ENCODE measurements around the gene FBXL5. TPM values are rescaled to one million over a fixed set of nuclear protein-coding genes. Genes with fewer than 3 reads are reported as not detected.

The FBXL5 gene
- total and polyA plus RNA-seq, 3 experiments from 2014 or later, result 25.1 to 94.5 (median 27.6) TPM

GRCh38 chr4:15563871-15564270 is 91.3 kb downstream of the FBXL5 start:
- CTCF ChIA-PET, result no interaction called here
- H3K4me1 ChIP-seq (ENCODE audit: insufficient read depth, low read length), result no peaks in the 10 kb centered on the region
- no peaks in the 10 kb centered on the region for H3K9me3 Mint-ChIP-seq

GRCh38 chr4:15562623-15563022 is 92.5 kb downstream of the FBXL5 start:
- Histone ChIP-seq H3K9me3 (ENCODE audit: low read length) (no peaks in the 10 kb centered on the region), H3K27me3 (ENCODE audit: insufficient read depth, low read length, poor library complexity, severe bottlenecking) (no peaks in the 10 kb centered on the region), H3K36me3 (ENCODE audit: insufficient read depth, low read length) (no peaks in the 10 kb centered on the region), H3K4me3 (ENCODE audit: low read length) (no peak overlapping the region), H3K4me1 (ENCODE audit: insufficient read depth, low read length) (no peaks in the 10 kb centered on the region), H3K27ac (ENCODE audit: low read depth, low read length) (no peak overlapping the region)
- Mint-ChIP-seq H3K27ac (no peak overlapping the region), H3K36me3 (peaks cover 10 to 43% (median 22%) of the 10 kb centered on the region in 3 donors), H3K4me3 (no peak overlapping the region), H3K27me3 (no peaks in the 10 kb centered on the region), H3K9me3 (no peaks in the 10 kb centered on the region), H3K4me1 (no peaks in the 10 kb centered on the region)
- CTCF ChIA-PET, result no interaction called here
- DNase-seq, result no peak
- POLR2A ChIA-PET, result no interaction called here

More at GRCh38 chr4:15563871-15564270, 91.3 kb downstream of the FBXL5 start:
- no peaks in the 10 kb centered on the region for H3K27me3 Mint-ChIP-seq
- H3K27ac ChIP-seq (ENCODE audit: low read depth, low read length), result no peak overlapping the region
- no peak for DNase-seq
- no peaks in the 10 kb centered on the region for H3K36me3 ChIP-seq (ENCODE audit: insufficient read depth, low read length)
- no peak overlapping the region for H3K27ac Mint-ChIP-seq
- no peak overlapping the region for H3K4me3 ChIP-seq (ENCODE audit: low read length)
- no peaks in the 10 kb centered on the region for H3K27me3 ChIP-seq (ENCODE audit: insufficient read depth, low read length, poor library complexity, severe bottlenecking)
- H3K9me3 ChIP-seq (ENCODE audit: low read length), result no peaks in the 10 kb centered on the region
- peaks cover 17 to 55% (median 22%) of the 10 kb centered on the region in 3 donors for H3K36me3 Mint-ChIP-seq
- no peaks in the 10 kb centered on the region for H3K4me1 Mint-ChIP-seq
- POLR2A ChIA-PET, result no interaction called here
- no peak overlapping the region for H3K4me3 Mint-ChIP-seq

- H3K27ac ChIP-seq (ENCODE audit: low read depth, low read length), result no peak overlapping the region
- Mint-ChIP-seq H3K27ac (no peak overlapping the region), H3K9me3 (no peaks in the 10 kb centered on the region), H3K4me1 (no peaks in the 10 kb centered on the region), H3K27me3 (no peaks in the 10 kb centered on the region), H3K4me3 (no peak overlapping the region), H3K36me3 (peaks cover 5 to 38% (median 20%) of the 10 kb centered on the region in 3 donors)
- POLR2A ChIA-PET, result no interaction called here
- H3K27me3 ChIP-seq (ENCODE audit: insufficient read depth, low read length, poor library complexity, severe bottlenecking), result no peaks in the 10 kb centered on the region
- no peak for DNase-seq
- H3K9me3 ChIP-seq (ENCODE audit: low read length), result no peaks in the 10 kb centered on the region
- no peak overlapping the region for H3K4me3 ChIP-seq (ENCODE audit: low read length)
- CTCF ChIA-PET, result interaction anchor here (0.8 kb wide), 1 partner anchor 13 kb away, joined by 3 read pairs; no protein-coding TSS in a partner anchor
- H3K36me3 ChIP-seq (ENCODE audit: insufficient read depth, low read length), result no peaks in the 10 kb centered on the region
- H3K4me1 ChIP-seq (ENCODE audit: insufficient read depth, low read length), result no peaks in the 10 kb centered on the region
Observed at GRCh38 chr4:15562114-15562513, 93.0 kb downstream of the FBXL5 start.

GRCh38 chr4:15558561-15558960 is 96.6 kb downstream of the FBXL5 start:
- ChIA-PET POLR2A (no interaction called here), CTCF (no interaction called here)
- H3K36me3 Mint-ChIP-seq, result peaks cover 0 to 17% (median 15%) of the 10 kb centered on the region in 3 donors
- no peak overlapping the region for H3K4me3 ChIP-seq (ENCODE audit: low read length)
- H3K27me3 Mint-ChIP-seq, result no peaks in the 10 kb centered on the region
- H3K9me3 Mint-ChIP-seq, result no peaks in the 10 kb centered on the region
- no peak overlapping the region for H3K27ac ChIP-seq (ENCODE audit: low read depth, low read length)
- no peak for DNase-seq
- H3K9me3 ChIP-seq (ENCODE audit: low read length), result no peaks in the 10 kb centered on the region
- H3K4me3 Mint-ChIP-seq, result no peak overlapping the region
- no peaks in the 10 kb centered on the region for H3K36me3 ChIP-seq (ENCODE audit: insufficient read depth, low read length)
- H3K4me1 Mint-ChIP-seq, result no peaks in the 10 kb centered on the region
- H3K27me3 ChIP-seq (ENCODE audit: insufficient read depth, low read length, poor library complexity, severe bottlenecking), result no peaks in the 10 kb centered on the region
- H3K4me1 ChIP-seq (ENCODE audit: insufficient read depth, low read length), result no peaks in the 10 kb centered on the region
- H3K27ac Mint-ChIP-seq, result no peak overlapping the region

- no peaks in the 10 kb centered on the region for H3K9me3 Mint-ChIP-seq
- no peaks in the 10 kb centered on the region for H3K36me3 ChIP-seq (ENCODE audit: insufficient read depth, low read length)
- no peaks in the 10 kb centered on the region for H3K27me3 ChIP-seq (ENCODE audit: insufficient read depth, low read length, poor library complexity, severe bottlenecking)
- no peaks in the 10 kb centered on the region for H3K9me3 ChIP-seq (ENCODE audit: low read length)
- H3K27me3 Mint-ChIP-seq, result no peaks in the 10 kb centered on the region
- H3K4me1 ChIP-seq (ENCODE audit: insufficient read depth, low read length), result no peaks in the 10 kb centered on the region
- H3K4me3 Mint-ChIP-seq, result no peak overlapping the region
- ChIA-PET POLR2A (no interaction called here), CTCF (no interaction called here)
- peak overlapping the region in 1 of 8 donors; percentile 65 for H3K27ac Mint-ChIP-seq
- no peak overlapping the region for H3K27ac ChIP-seq (ENCODE audit: low read depth, low read length)
- no peak for DNase-seq
- no peaks in the 10 kb centered on the region for H3K4me1 Mint-ChIP-seq
- no peak overlapping the region for H3K4me3 ChIP-seq (ENCODE audit: low read length)
- H3K36me3 Mint-ChIP-seq, result peaks cover 0 to 11% (median 10%) of the 10 kb centered on the region in 3 donors
Observed at GRCh38 chr4:15557786-15558550, 97.2 kb downstream of the FBXL5 start.

GRCh38 chr4:15556511-15557092 is 98.6 kb downstream of the FBXL5 start:
- no peak overlapping the region for H3K27ac Mint-ChIP-seq
- no peaks in the 10 kb centered on the region for H3K27me3 ChIP-seq (ENCODE audit: insufficient read depth, low read length, poor library complexity, severe bottlenecking)
- no peaks in the 10 kb centered on the region for H3K36me3 ChIP-seq (ENCODE audit: insufficient read depth, low read length)
- H3K27ac ChIP-seq (ENCODE audit: low read depth, low read length), result no peak overlapping the region
- ChIA-PET POLR2A (no interaction called here), CTCF (no interaction called here)
- H3K4me3 Mint-ChIP-seq, result no peak overlapping the region
- no peaks in the 10 kb centered on the region for H3K4me1 ChIP-seq (ENCODE audit: insufficient read depth, low read length)
- DNase-seq, result no peak
- H3K4me3 ChIP-seq (ENCODE audit: low read length), result no peak overlapping the region
- H3K9me3 Mint-ChIP-seq, result no peaks in the 10 kb centered on the region
- no peaks in the 10 kb centered on the region for H3K9me3 ChIP-seq (ENCODE audit: low read length)
- H3K27me3 Mint-ChIP-seq, result no peaks in the 10 kb centered on the region
- no peaks in the 10 kb centered on the region for H3K4me1 Mint-ChIP-seq
- peaks cover 0 to 5% (median 4%) of the 10 kb centered on the region in 3 donors for H3K36me3 Mint-ChIP-seq

Other genes starting within 250 kb of the FBXL5 start
- gene C1QTNF7, start 227.3 kb downstream of the FBXL5 start, total RNA-seq, result not detected
- gene C1QTNF7, start 227.3 kb downstream of the FBXL5 start, polyA plus RNA-seq, result not detected
- not detected for gene CC2D2A, start 185.5 kb downstream of the FBXL5 start, total RNA-seq
- 0.14 TPM for gene CC2D2A, start 185.5 kb downstream of the FBXL5 start, polyA plus RNA-seq
- gene FAM200B, start 26.5 kb upstream of the FBXL5 start, total RNA-seq, result 10 to 100 TPM; 10.0 to 12.7 TPM
- 80.7 TPM for gene FAM200B, start 26.5 kb upstream of the FBXL5 start, polyA plus RNA-seq
- under 1 TPM; 0.44 to 0.48 TPM for gene BST1, start 47.7 kb upstream of the FBXL5 start, total RNA-seq
- 0.39 TPM for gene BST1, start 47.7 kb upstream of the FBXL5 start, polyA plus RNA-seq
- gene CD38, start 123.0 kb upstream of the FBXL5 start, total RNA-seq, result 10 to 100 TPM in 1 of 2 experiments, 1 to 10 TPM in 1; 9.0 to 11.7 TPM
- gene CD38, start 123.0 kb upstream of the FBXL5 start, polyA plus RNA-seq, result 2.1 TPM

Measured in CD8-positive, alpha-beta memory T cell (primary cell).